Measurements from ENCODE around the gene DIAPH1.

DNA sequence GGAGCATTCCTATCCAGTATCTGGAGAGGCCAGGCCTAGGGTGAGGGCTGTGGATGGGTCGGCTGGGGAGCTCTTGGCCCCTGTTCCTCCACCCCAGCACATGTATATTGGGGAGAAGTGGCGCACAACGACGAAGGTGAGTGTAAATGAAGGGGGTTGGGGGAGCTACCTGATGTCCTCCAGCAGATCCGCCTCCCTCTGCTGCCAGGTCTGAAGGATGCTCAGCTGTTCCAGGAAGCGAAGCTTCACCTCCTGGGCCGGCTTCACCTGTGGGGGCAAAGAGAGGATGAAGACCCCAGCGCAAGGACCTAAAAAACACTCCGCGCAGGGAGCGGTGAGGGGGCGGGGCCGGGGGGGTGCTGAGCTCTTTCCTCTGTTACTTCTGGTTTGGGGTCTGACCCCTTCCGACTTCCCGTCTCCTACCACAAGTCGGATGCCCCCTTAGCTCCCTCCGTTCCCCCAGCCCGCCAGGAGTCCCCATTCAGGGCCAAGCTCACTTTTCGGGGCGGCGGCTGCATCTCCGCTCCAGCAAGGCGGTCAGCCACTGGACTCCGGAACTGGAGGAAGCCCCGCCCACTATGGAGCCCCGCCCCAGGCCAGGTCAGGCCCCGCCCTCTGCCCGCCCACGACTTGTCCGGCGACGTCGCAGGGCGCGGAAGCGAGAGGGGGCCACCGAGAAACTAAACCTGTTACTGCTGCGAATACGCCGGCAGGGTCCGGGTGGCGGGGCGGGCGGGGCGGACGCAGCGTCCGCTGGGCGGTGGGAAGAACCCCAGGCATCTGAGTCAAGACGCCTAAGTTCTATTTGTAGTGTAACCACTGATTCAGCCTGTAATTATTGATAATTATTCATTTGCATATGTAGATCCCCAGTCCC lies 32.3 kb upstream of the DIAPH1 start, which contains the start of gene FCHSD1:
- TF ChIP-seq CTCF (IDR thresholded peaks at IDR 0.05; ENCODE audit: low read depth, low read length) = no peak
- TF ChIP-seq EZH2phosphoT487 (IDR thresholded peaks at IDR 0.05; ENCODE audit: low read depth) = no peak

All from OCI-LY3 (cell line).